Neuronal stem cell (in vitro differentiated cells): ENCODE measurements around the gene ARHGEF26.

Source experiments
- DNase-seq: peaks from one replicate; pipeline ENCODE4 v3.0.0-alpha.2; 2013; ENCODE audit warnings: low spot score
- H2AFZ ChIP-seq: one replicate; pipeline ENCODE4 v1.6.1; 2013; ENCODE audit warnings: mild to moderate bottlenecking, low read length, inconsistent platforms
- H2AK5ac ChIP-seq: 2 replicates; pipeline ENCODE4 v1.6.1; 2013; ENCODE audit warnings: low read depth, mild to moderate bottlenecking, inconsistent platforms, low read length, moderate library complexity, mixed read lengths
- H2BK120ac ChIP-seq: 2 replicates; pipeline ENCODE4 v1.6.1; 2013; ENCODE audit warnings: low read depth, mild to moderate bottlenecking, inconsistent platforms, low read length, moderate library complexity, mixed read lengths
- H2BK12ac ChIP-seq: one replicate; pipeline ENCODE4 v1.6.1; 2013; ENCODE audit warnings: low read length, inconsistent platforms
- H2BK15ac ChIP-seq: 2 replicates; pipeline ENCODE4 v1.6.1; 2013; ENCODE audit warnings: mild to moderate bottlenecking, low read length, inconsistent platforms, mixed read lengths
- H2BK5ac ChIP-seq: one replicate; pipeline ENCODE4 v1.6.1; 2013; ENCODE audit warnings: inconsistent platforms, mild to moderate bottlenecking, low read length, moderate library complexity
- H3K14ac ChIP-seq: one replicate; pipeline ENCODE4 v1.6.1; 2013; ENCODE audit warnings: low read length, inconsistent platforms
- H3K18ac ChIP-seq: 2 replicates; pipeline ENCODE4 v1.6.1; 2013; ENCODE audit warnings: low read length, inconsistent platforms
- H3K23ac ChIP-seq: 2 replicates; pipeline ENCODE4 v1.6.1; 2013; ENCODE audit warnings: low read depth, mild to moderate bottlenecking, mixed read lengths, low read length, inconsistent platforms; ENCODE audit not compliant: poor library complexity
- H3K27ac ChIP-seq: replicated peaks from 3 replicates; pipeline ENCODE4 v1.5.1; 2013; ENCODE audit warnings: low read length, inconsistent platforms
- H3K27me3 ChIP-seq, 3 experiments: 2 replicates each; pipeline ENCODE4 v1.6.1; 2013; ENCODE audit warnings: low read length in 3 of 3, mild to moderate bottlenecking in 2 of 3, inconsistent platforms in 1 of 3, low read depth in 1 of 3, mixed read lengths in 1 of 3, moderate library complexity in 1 of 3; ENCODE audit not compliant: control insufficient read depth in 3 of 3, insufficient read depth in 3 of 3
- H3K36me3 ChIP-seq, 2 donors: replicated peaks in 1 of 2; 2 replicates each; pipeline ENCODE4 v1.6.1; 2013; ENCODE audit warnings: low read length in 2 of 2; ENCODE audit not compliant: control insufficient read depth in 2 of 2, insufficient read depth in 2 of 2
- H3K4ac ChIP-seq: 2 replicates; pipeline ENCODE4 v1.6.1; 2013; ENCODE audit warnings: inconsistent platforms, mild to moderate bottlenecking, low read length, moderate library complexity
- H3K4me1 ChIP-seq, 2 donors: 1 replicate in 1 of 2; 2 replicates in 1 of 2; pipeline ENCODE4 v1.6.1; 2013; ENCODE audit warnings: low read length in 2 of 2, low read depth in 1 of 2; ENCODE audit not compliant: control insufficient read depth in 2 of 2, insufficient read depth in 1 of 2
- H3K4me2 ChIP-seq: one replicate; pipeline ENCODE4 v1.6.1; 2013; ENCODE audit warnings: mild to moderate bottlenecking, low read length, inconsistent platforms; ENCODE audit not compliant: insufficient read depth, poor library complexity, severe bottlenecking
- H3K4me3 ChIP-seq, 2 donors: 2 replicates each; pipeline ENCODE4 v1.5.1; 2013; ENCODE audit warnings: low read length in 2 of 2, mild to moderate bottlenecking in 2 of 2, inconsistent platforms in 1 of 2, moderate library complexity in 1 of 2
- H3K79me1 ChIP-seq: one replicate; pipeline ENCODE4 v1.6.1; 2013; ENCODE audit warnings: low read depth, mild to moderate bottlenecking, inconsistent platforms, low read length, moderate library complexity
- H3K9ac ChIP-seq: one replicate; pipeline ENCODE4 v1.6.1; 2013; ENCODE audit warnings: mild to moderate bottlenecking, low read depth, low read length, inconsistent platforms; ENCODE audit not compliant: poor library complexity
- H3K9me3 ChIP-seq, 2 donors: replicated peaks in 1 of 2; 2 replicates each; pipeline versions ENCODE3 to v1.6.1; 2013; ENCODE audit warnings: low read length in 2 of 2, mild to moderate bottlenecking in 2 of 2, inconsistent platforms in 1 of 2, low read depth in 1 of 2, mixed read lengths in 1 of 2, moderate library complexity in 1 of 2; ENCODE audit not compliant: control insufficient read depth in 2 of 2, insufficient read depth in 1 of 2
- H4K8ac ChIP-seq: one replicate; pipeline ENCODE4 v1.6.1; 2013; ENCODE audit warnings: low read depth, mild to moderate bottlenecking, inconsistent platforms, low read length, moderate library complexity
- H4K91ac ChIP-seq: one replicate; pipeline ENCODE4 v1.6.1; 2013; ENCODE audit warnings: low read length, low read depth, mild to moderate bottlenecking, inconsistent platforms; ENCODE audit not compliant: poor library complexity
- WGBS, 2 donors: extraction: QIAGEN DNeasy Blood & Tissue Kit; methylation state at CpG; one replicate each; pipeline ENCODE4 v1.1.7; 2013; ENCODE audit warnings: missing lambda C conversion rate in 2 of 2, mixed read lengths in 1 of 2; ENCODE audit not compliant: insufficient read length in 2 of 2, insufficient replicate concordance in 1 of 2; ENCODE audit errors: extremely low coverage in 2 of 2; 5-methylcytosine and 5-hydroxymethylcytosine counted together

Gene ARHGEF26

DNA sequence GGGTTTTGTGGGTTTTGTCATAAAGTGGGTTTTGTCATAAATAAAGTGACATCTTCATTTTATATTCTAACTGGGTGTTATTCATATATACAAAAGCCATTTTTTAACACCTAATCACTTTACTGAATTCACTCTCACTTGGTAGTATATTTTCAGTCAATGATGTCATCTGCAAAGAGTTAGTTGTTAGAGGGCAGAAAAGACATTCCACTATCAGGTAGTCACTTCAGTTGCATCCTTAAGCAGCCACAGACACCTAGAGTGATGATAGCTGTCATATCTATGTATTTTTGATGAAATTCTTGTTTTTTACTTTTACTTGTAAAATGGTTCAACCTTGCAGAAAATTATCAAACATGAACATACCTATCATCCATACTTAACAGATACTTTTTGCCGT is 114.1 kb downstream of the ARHGEF26 start:
- Histone ChIP-seq H3K9me3 (no peaks in the 10 kb centered on the region), H2BK5ac (no peak overlapping the region), H2BK15ac (no peak overlapping the region), H3K4me2 (no peak overlapping the region), H2BK12ac (no peak overlapping the region), H3K36me3 (peaks cover 0 to 12% of the 10 kb centered on the region in 2 donors), H3K4me1 (peaks cover 0 to 8% of the 10 kb centered on the region in 2 donors), H3K23ac (no peak overlapping the region), H4K91ac (no peak overlapping the region), H3K4me3 (no peak overlapping the region), H2BK120ac (no peak overlapping the region), H3K9ac (no peak overlapping the region), H3K18ac (no peak overlapping the region), H3K27ac (no peak overlapping the region), H3K14ac (no peak overlapping the region), H3K27me3 (no peaks in the 10 kb centered on the region), H4K8ac (no peak overlapping the region), H3K4ac (no peak overlapping the region), H3K79me1 (no peaks in the 10 kb centered on the region), H2AK5ac (no peak overlapping the region), H2AFZ (no peak overlapping the region)
- no peak for DNase-seq
- WGBS, 2 donors = no CpG with 5 or more reads among the region's 1 CpG

DNA sequence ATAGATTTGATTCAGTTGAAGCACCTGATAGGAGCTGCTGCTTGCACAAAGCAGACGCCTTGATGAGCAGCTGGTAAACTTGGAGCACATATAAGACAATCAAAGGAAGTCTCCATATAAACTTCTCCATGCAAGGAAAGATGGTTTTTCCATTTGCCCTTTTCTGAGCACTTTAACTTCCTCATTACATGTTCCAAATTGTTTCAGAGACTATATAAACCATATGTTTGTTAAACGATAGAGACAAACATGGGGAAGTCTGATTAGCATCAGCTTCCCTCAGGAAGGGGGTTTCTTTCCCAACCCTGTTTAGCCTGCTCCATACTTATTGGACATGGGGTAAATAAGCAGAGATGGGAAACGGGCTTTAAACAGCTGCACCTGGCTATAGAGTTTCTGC is 115.1 kb downstream of the ARHGEF26 start:
- H2BK5ac ChIP-seq = no peak overlapping the region

DNA sequence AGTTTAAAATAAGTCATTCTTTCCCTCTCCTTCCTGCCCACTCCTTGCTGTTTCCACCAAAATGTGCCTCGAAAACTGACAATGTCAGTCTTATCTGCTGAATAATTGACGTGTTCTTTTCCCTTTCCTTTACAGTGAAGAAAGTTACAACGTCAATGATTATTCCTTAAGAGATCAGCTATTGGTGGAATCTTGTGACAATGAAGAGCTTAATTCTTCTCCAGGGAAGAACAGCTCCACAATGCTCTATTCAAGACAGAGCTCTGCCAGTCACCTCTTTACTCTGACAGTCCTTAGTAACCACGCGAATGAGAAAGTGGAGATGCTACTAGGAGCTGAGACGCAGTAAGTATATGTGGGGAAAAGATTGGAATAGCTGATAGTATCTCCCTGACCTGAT is 119.0 kb downstream of the ARHGEF26 start:
- Histone ChIP-seq H3K4ac (no peak overlapping the region), H2AK5ac (no peak overlapping the region), H3K9me3 (no peaks in the 10 kb centered on the region), H2BK15ac (no peak overlapping the region), H3K27me3 (no peaks in the 10 kb centered on the region), H2BK12ac (no peak overlapping the region), H3K4me2 (no peak overlapping the region), H3K9ac (no peak overlapping the region), H3K27ac (no peak overlapping the region), H3K79me1 (no peaks in the 10 kb centered on the region), H3K4me3 (no peak overlapping the region), H2BK5ac (no peak overlapping the region), H2AFZ (no peak overlapping the region), H2BK120ac (no peak overlapping the region), H3K36me3 (peaks cover 3 to 43% of the 10 kb centered on the region in 2 donors), H4K91ac (no peak overlapping the region), H3K18ac (no peak overlapping the region), H3K4me1 (peaks cover 0 to 11% of the 10 kb centered on the region in 2 donors), H3K23ac (no peak overlapping the region), H3K14ac (no peak overlapping the region), H4K8ac (no peak overlapping the region)
- no CpG with 5 or more reads among the region's 6 CpGs for WGBS, 2 donors
- DNase-seq = no peak

More for the DNA sequence above, 115.1 kb downstream of the ARHGEF26 start:
- Histone ChIP-seq H4K91ac (no peak overlapping the region), H3K9me3 (no peaks in the 10 kb centered on the region), H3K9ac (no peak overlapping the region), H3K4me2 (no peak overlapping the region), H3K18ac (no peak overlapping the region), H3K79me1 (no peaks in the 10 kb centered on the region), H2BK12ac (no peak overlapping the region), H3K4me1 (peaks cover 0 to 9% of the 10 kb centered on the region in 2 donors), H3K4me3 (no peak overlapping the region), H3K23ac (no peak overlapping the region), H3K14ac (no peak overlapping the region), H3K27ac (no peak overlapping the region), H3K36me3 (peaks cover 0 to 22% of the 10 kb centered on the region in 2 donors), H2AFZ (no peak overlapping the region), H2BK15ac (no peak overlapping the region), H2AK5ac (no peak overlapping the region), H3K4ac (no peak overlapping the region), H3K27me3 (no peaks in the 10 kb centered on the region), H4K8ac (no peak overlapping the region), H2BK120ac (no peak overlapping the region)
- no peak for DNase-seq
- no CpG with 5 or more reads among the region's 3 CpGs for WGBS, 2 donors

DNA sequence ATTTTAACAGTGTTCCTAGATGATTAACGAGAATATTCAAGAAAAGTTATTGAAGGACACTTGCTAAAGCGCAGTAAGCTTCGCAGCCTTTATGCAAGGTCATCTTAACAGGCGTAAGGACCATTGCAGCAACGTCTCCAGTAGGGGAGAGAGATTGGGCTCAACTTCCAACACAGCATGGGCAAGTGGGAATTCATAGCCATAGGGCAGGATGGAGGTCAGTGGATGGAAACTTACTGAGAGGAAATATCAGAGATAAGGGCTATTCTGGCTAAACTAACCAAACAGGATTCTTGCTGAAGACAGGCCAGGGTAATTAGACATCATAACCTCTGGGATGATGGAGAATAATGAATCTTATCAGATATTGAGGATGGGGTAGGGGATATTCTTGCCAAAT is 120.3 kb downstream of the ARHGEF26 start:
- Histone ChIP-seq H3K9me3 (no peaks in the 10 kb centered on the region), H3K4ac (no peak overlapping the region), H2AK5ac (no peak overlapping the region), H3K27ac (no peak overlapping the region), H3K36me3 (peaks cover 3 to 54% of the 10 kb centered on the region in 2 donors), H2BK120ac (no peak overlapping the region), H2AFZ (no peak overlapping the region), H3K4me3 (no peak overlapping the region), H2BK12ac (no peak overlapping the region), H3K9ac (no peak overlapping the region), H4K8ac (no peak overlapping the region), H3K18ac (no peak overlapping the region), H2BK15ac (no peak overlapping the region), H3K4me2 (no peak overlapping the region), H2BK5ac (no peak overlapping the region), H3K79me1 (no peaks in the 10 kb centered on the region), H3K14ac (no peak overlapping the region), H3K4me1 (peaks cover 0 to 11% of the 10 kb centered on the region in 2 donors), H3K23ac (no peak overlapping the region), H4K91ac (no peak overlapping the region), H3K27me3 (no peaks in the 10 kb centered on the region)
- WGBS, 2 donors = no CpG with 5 or more reads among the region's 5 CpGs
- DNase-seq = no peak
